ENCODE data around the gene IARS2. TPM values are rescaled to one million over a fixed set of nuclear protein-coding genes. Genes with fewer than 3 reads are reported as not detected.

Gene IARS2
- total and polyA plus RNA-seq, 2 donors (not counting 3 experiments of a cell fraction or from before 2014, with no cell fraction given) = 15.5 to 62.8 TPM

- peak overlapping the region; percentile 91 for H3K4me2 ChIP-seq (ENCODE audit: insufficient read depth, low read length)
- POLR2A ChIA-PET = no interaction called here
- CTCF ChIA-PET = interaction anchor here (0.6 to 1.2 kb wide), 6 partner anchors 13 to 144 kb away, joined by 3 to 5 read pairs (median 3); no protein-coding TSS in a partner anchor
- peaks cover 44% of the 10 kb centered on the region for H3K79me2 ChIP-seq (ENCODE audit: control insufficient read depth, insufficient read depth, low read length)
- peak overlapping the region; percentile 79 to 98 (median 86) for H3K4me3 ChIP-seq (replicated peaks in 1 of 3; ENCODE audit: insufficient read depth in 1 of 3, low read depth in 1 of 3, low read length in 3 of 3)
- dilution Hi-C loops (cut with MboI; ENCODE audit: extremely low pct_ligation_motif_present, low sequenced_read_pairs) = no loop called here
- H3K9me1 ChIP-seq (replicated peaks; ENCODE audit: control insufficient read depth, extremely low read depth, insufficient read depth, low read length) = no peaks in the 10 kb centered on the region
- FAIRE-seq = peak; percentile 8
- H3K27me3 ChIP-seq (ENCODE audit: control insufficient read depth in 2 of 2, insufficient read depth in 2 of 2, low read length in 2 of 2) = no peaks in the 10 kb centered on the region
- H3K36me3 ChIP-seq (ENCODE audit: control insufficient read depth in 2 of 2, extremely low read depth in 1 of 2, insufficient read depth in 2 of 2, low read length in 2 of 2) = no peaks in the 10 kb centered on the region
- no TSS peak for BruUV-seq (replicated peaks)
- peak overlapping the region; percentile 28 for H2AFZ ChIP-seq (ENCODE audit: low read depth, low read length)
- peak overlapping the region; percentile 1 for H3K27ac ChIP-seq (ENCODE audit: insufficient read depth, low read depth, low read length)
- H4K20me1 ChIP-seq (replicated peaks; ENCODE audit: control insufficient read depth, extremely low read depth, insufficient read depth, low read length) = no peaks in the 10 kb centered on the region
- H3K9ac ChIP-seq (replicated peaks; ENCODE audit: extremely low read depth, insufficient read depth, low read length) = peak overlapping the region; percentile 48
- no peaks in the 10 kb centered on the region for H3K9me3 ChIP-seq (replicated peaks; ENCODE audit: control insufficient read depth, insufficient read depth, low read length)
- peak; percentile 41 for DNase-seq (ENCODE audit: low read depth, low spot score)
- TF ChIP-seq MYC (IDR thresholded peaks at IDR 0.05; ENCODE audit: low read depth, low read length) = no peak
- no peak for TF ChIP-seq EZH2 (IDR thresholded peaks at IDR 0.05; ENCODE audit: borderline replicate concordance, low read depth, low read length, severe bottlenecking)
- TF ChIP-seq CTCF (IDR thresholded peaks at IDR 0.05; ENCODE audit: extremely low read depth in 1 of 2, insufficient read depth in 1 of 2, low read depth in 1 of 2, low read length in 2 of 2) = no peak
- no peak for TF ChIP-seq MAX (IDR thresholded peaks at IDR 0.05; ENCODE audit: insufficient read depth, insufficient read length)
- no peak for TF ChIP-seq POLR2A (IDR thresholded peaks at IDR 0.05; ENCODE audit: low read depth, low read length)
- no peak for TF ChIP-seq JUN (IDR thresholded peaks at IDR 0.05; ENCODE audit: borderline replicate concordance, insufficient read depth, insufficient read length, low read depth)
- no peak for TF ChIP-seq FOS (IDR thresholded peaks at IDR 0.05; ENCODE audit: borderline replicate concordance, insufficient read depth, low read length)
- TF ChIP-seq POLR2AphosphoS5 (IDR thresholded peaks at IDR 0.05; ENCODE audit: insufficient read depth, low read depth, low read length) = no peak
- TF ChIP-seq GATA2 (IDR thresholded peaks at IDR 0.05; ENCODE audit: insufficient read depth, insufficient read length, low read depth, low read length) = no peak
- intact Hi-C loops (cut with micrococcal nuclease) = loop anchor here (1.0 kb wide), 3 partner anchors 44 to 49 kb away; partner anchors contain the start of genes BPNT1 and IARS2
- H3K4me1 ChIP-seq (ENCODE audit: control insufficient read depth, extremely low read depth, insufficient read depth, low read length) = peaks cover 10% of the 10 kb centered on the region
Measured at GRCh38 chr1:220045356-220046051, 48.4 kb upstream of the IARS2 start.

Data from endothelial cell of umbilical vein (primary cell).